ENCODE results near the gene CLCF1.

CLCF1 gene

DNA sequence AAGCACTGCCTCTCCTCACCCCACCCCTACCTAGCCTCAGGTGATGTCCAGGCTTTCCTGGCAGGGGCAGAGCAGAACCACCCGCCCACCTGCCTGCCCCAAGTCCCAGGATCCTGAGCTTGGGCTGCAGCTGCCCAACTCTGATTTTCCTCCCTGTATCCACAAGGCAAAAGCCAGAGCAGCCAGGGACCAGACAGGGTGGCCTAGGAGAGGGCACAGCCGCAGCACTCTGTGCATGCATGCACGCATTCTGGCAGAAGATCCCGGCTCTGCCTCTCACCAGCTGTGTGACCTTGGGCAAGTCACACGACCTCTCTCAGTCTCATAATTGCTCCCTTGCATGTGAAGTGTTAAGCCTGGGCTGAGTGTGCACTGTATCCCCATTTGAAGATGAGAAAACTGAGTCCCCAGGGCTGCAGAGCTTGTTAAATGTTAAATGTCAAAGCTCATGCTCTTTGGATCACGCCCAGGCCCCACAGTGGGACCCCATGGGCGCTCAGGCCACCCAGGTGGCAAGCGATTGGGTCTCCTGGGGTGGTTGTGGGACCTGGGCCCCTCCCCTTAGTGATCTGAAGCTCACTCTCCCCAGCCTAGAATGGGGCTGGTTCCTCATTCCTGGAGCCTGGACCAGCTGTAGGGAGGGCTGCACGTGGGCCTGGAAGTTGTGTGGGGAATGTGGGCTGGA is 39.2 kb upstream of the CLCF1 start:
- DNase-seq (ENCODE audit: low spot score) = no peak
- in situ Hi-C loops (cut with MboI; ENCODE audit: low pct_unique_long_range_greater_than_20kb, low sequenced_read_pairs, unreplicated experiment) = no loop called here
- TF ChIP-seq CTCF (IDR thresholded peaks at IDR 0.05; ENCODE audit: extremely low read depth, insufficient read depth, missing control alignments) = no peak

DNA sequence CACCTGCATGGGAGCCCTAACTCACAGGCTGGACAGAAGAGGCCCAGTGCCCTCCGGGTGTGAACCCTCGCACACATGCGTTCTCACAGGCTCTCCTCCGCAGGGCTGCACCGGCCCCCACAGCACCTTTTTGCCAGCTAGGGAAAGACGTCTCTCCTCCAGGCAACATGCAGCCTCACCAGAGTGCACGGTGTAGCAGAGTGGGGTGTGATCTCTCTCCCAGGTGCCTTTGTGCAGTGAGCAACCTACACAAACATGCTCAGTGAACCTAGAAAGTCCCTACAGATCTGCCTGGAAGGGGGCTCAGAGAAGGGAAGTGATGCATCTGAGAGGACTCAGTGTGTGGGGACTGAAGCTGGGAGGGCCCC is 38.4 kb upstream of the CLCF1 start:
- in situ Hi-C loops (cut with MboI; ENCODE audit: low pct_unique_long_range_greater_than_20kb, low sequenced_read_pairs, unreplicated experiment) = no loop called here
- no peak for TF ChIP-seq CTCF (IDR thresholded peaks at IDR 0.05; ENCODE audit: extremely low read depth, insufficient read depth, missing control alignments)
- DNase-seq (ENCODE audit: low spot score) = no peak

DNA sequence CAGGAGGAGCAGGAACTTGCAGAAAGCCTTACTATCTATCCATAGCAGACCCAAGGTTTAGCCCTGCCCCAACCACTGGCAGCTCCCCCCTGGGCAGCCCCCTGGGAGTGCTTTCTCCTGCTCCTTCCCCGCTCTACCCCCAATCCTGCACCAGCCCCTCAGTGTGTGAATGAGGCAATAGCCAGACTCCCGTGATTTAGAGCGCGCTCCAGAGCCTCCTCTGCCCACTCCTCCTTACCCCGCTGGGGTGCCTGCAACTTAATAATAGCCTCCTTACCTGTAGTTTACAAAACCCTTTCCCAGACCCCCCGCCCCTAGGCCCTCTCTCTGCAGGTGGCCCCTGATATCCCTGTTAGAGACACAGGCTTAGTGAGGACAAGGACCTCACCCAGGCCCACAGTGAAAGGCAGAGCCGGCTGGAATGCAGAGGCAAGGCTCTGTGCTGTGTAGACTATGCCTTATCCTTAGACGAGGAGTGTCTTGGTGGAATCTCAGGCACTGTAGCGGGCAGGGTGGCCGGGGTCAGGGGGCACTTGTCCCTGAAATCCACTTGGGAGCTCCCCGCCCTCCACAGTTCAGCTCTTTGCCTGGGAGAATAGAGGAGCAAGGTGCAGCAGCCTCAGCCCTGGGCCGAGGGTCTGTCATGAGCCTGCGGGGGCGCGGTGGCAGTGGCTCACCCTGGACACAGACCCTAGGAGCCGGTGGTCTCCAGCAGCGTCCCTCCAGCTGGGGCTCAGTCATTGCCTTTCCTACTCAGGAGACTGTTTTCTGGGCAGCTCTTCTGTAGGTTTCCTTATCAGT is 37.8 kb upstream of the CLCF1 start:
- no peak for TF ChIP-seq CTCF (IDR thresholded peaks at IDR 0.05; ENCODE audit: extremely low read depth, insufficient read depth, missing control alignments)
- DNase-seq (ENCODE audit: low spot score) = no peak
- in situ Hi-C loops (cut with MboI; ENCODE audit: low pct_unique_long_range_greater_than_20kb, low sequenced_read_pairs, unreplicated experiment) = no loop called here

DNA sequence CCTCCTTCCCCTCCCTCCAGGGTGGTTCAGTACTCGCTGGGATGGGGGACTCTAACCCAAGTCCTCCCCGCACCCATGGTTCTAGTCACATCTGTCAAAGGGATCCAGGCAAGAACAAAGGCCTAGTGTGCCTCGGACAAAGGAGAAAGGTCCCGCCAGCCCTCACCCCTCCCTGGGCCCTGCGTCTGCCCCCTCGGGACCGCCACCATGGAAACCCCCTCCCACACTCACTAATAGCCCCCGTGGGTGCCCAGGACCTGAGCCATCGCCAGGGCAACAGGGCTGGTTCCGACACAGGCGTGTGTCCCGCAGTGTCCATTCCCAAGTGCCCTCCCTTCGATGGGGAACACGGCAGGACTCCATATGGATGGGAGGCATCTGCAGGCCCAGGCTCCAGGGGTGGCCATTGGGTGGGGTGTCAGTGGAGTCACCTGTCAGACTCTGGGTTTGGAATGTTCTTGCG is 37.0 kb upstream of the CLCF1 start:
- in situ Hi-C loops (cut with MboI; ENCODE audit: low pct_unique_long_range_greater_than_20kb, low sequenced_read_pairs, unreplicated experiment) = no loop called here
- no peak for DNase-seq (ENCODE audit: low spot score)
- TF ChIP-seq CTCF (IDR thresholded peaks at IDR 0.05; ENCODE audit: extremely low read depth, insufficient read depth, missing control alignments) = no peak

- in situ Hi-C loops (cut with MboI; ENCODE audit: low pct_unique_long_range_greater_than_20kb, low sequenced_read_pairs, unreplicated experiment) = loop anchor here (10.0 kb wide), 1 partner anchor 55 kb away; the partner anchor contains the start of gene TMEM134
- no peak for TF ChIP-seq CTCF (IDR thresholded peaks at IDR 0.05; ENCODE audit: extremely low read depth, insufficient read depth, missing control alignments)
These were observed 36.5 kb upstream of the CLCF1 start for GRCh38 chr11:67409781-67410368.

DNA sequence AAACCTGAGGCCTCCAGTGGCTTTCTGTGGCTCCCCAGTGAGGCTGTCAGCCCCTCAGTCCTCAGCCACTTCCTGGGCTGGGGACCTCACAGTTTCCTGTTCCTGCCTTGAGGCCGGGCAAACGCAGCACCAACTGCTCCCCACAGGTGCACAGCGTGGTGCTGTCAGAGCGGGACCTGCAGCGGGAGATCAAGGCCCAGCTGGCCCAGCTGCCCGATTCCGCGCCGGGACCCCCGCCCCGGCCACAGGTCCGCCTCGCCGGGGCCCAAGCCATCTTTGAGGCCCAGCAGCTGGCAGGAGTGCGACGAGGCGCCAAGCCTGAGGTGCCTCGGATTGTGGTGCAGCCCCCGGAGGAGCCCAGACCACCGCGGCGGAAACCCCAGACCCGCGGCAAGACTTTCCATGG is 35.9 kb upstream of the CLCF1 start:
- no peak for TF ChIP-seq CTCF (IDR thresholded peaks at IDR 0.05; ENCODE audit: extremely low read depth, insufficient read depth, missing control alignments)
- in situ Hi-C loops (cut with MboI; ENCODE audit: low pct_unique_long_range_greater_than_20kb, low sequenced_read_pairs, unreplicated experiment) = loop anchor here (10.0 kb wide), 1 partner anchor 56 kb away; the partner anchor contains the start of gene TMEM134
- peak; percentile 86 for DNase-seq (ENCODE audit: low spot score)

More at GRCh38 chr11:67409781-67410368, 36.5 kb upstream of the CLCF1 start:
- DNase-seq (ENCODE audit: low spot score) = no peak

All from GM13977 (cell line).